ENCODE measurements around the gene TEPSIN. TPM values are rescaled to one million over a fixed set of nuclear protein-coding genes. Genes with fewer than 3 reads are reported as not detected.
A peak's percentile ranks its signal among the peaks of the same experiment; 100 is the strongest.

Gene TEPSIN
- total and polyA plus RNA-seq, 2 of the 13 experiments (the other 11 are each of a cell fraction or from before 2014, with no cell fraction given) = 16.1 to 18.8 TPM

DNA sequence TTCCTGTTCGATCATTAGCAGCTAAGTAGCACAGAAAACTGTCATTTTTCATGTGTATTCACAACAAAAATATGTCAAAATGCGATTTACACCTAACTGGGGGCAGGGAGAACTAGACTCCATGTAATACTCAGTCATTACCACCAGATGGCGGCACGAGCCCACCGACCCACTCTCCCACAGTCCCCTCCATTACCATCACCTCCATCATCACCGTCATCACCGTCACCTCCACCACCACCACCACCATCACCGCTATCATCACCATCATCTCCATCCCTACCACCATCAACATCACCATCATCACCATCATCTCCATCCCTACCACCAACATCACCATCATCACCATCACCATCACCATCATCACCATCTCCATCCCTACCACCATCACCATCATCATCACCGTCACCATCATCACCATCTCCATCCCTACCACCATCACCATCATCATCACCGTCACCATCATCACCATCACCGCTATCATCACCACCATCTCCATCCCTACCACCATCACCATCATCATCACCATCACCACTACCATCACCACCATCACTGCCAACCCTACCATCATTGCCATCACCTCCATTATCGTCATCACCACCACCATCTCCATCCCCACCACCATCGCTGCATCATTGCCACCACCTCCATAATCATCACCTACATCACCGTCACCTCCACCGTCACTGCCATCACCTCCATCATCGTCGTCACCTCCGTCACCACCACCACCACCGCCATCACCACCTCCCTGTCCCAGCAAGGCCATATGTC is 14.7 kb upstream of the TEPSIN start (continued):
- TF ChIP-seq NONO (IDR thresholded peaks at IDR 0.05) = no peak; the same call in 1 of the 2 replicates
- peak; percentile 51; the same call in 1 of the 2 replicates for TF ChIP-seq NONO (CRISPR knock-in tag; conservative IDR thresholded peaks at IDR 0.05)
- TF ChIP-seq KLF13 (CRISPR knock-in tag; IDR thresholded peaks at IDR 0.05) = 0 out of 2 replicates have a peak, but pooled peaks have one; percentile 34
- TF ChIP-seq SALL2 (CRISPR knock-in tag; IDR thresholded peaks at IDR 0.05) = peak; percentile 73; the same call in 1 of the 2 replicates
- no peak for TF ChIP-seq ZNF737 (CRISPR knock-in tag; IDR thresholded peaks at IDR 0.05; ENCODE audit: borderline replicate concordance)
- TF ChIP-seq ATF7 (IDR thresholded peaks at IDR 0.05) = 0 out of 2 replicates have a peak, but pooled peaks have one; percentile 32
- TF ChIP-seq ATF7 (CRISPR knock-in tag; IDR thresholded peaks at IDR 0.05) = 0 out of 2 replicates have a peak, but pooled peaks have one; percentile 53
- TF ChIP-seq CHCHD3 (CRISPR knock-in tag; IDR thresholded peaks at IDR 0.05) = 0 out of 2 replicates have a peak, but pooled peaks have one; percentile 52
- no peak for TF ChIP-seq ZMAT3 (CRISPR knock-in tag; conservative IDR thresholded peaks at IDR 0.05)
- TF ChIP-seq IKZF1 (IDR thresholded peaks at IDR 0.05) = peak; percentile 91
- 0 out of 2 replicates have a peak, but pooled peaks have one; percentile 32 for TF ChIP-seq ZNF839 (CRISPR knock-in tag; IDR thresholded peaks at IDR 0.05; ENCODE audit: borderline replicate concordance)
- TF ChIP-seq MBD4 (IDR thresholded peaks at IDR 0.05; ENCODE audit: borderline replicate concordance, low read length) = no peak
- TF ChIP-seq CBX5 (CRISPR knock-in tag; IDR thresholded peaks at IDR 0.05; ENCODE audit: borderline replicate concordance) = no peak
- peak; percentile 61 for TF ChIP-seq JUNB (CRISPR knock-in tag; IDR thresholded peaks at IDR 0.05; ENCODE audit: borderline replicate concordance)
- no peak for TF ChIP-seq MAZ (IDR thresholded peaks at IDR 0.05; ENCODE audit: borderline replicate concordance, low read depth, low read length)
- peak; percentile 35; the same call in 1 of the 2 replicates for TF ChIP-seq MAZ (CRISPR knock-in tag; IDR thresholded peaks at IDR 0.05; ENCODE audit: low read depth)
- peak; percentile 70; the same call in 1 of the 2 replicates for TF ChIP-seq ZNF619 (CRISPR knock-in tag; IDR thresholded peaks at IDR 0.05)
- TF ChIP-seq RELA (CRISPR knock-in tag; IDR thresholded peaks at IDR 0.05) = no peak
- TF ChIP-seq ZNF672 (CRISPR knock-in tag; IDR thresholded peaks at IDR 0.05) = 0 out of 2 replicates have a peak, but pooled peaks have one; percentile 44
- TF ChIP-seq ZNF644 (CRISPR knock-in tag; IDR thresholded peaks at IDR 0.05; ENCODE audit: low read depth) = no peak
- TF ChIP-seq ZBTB7A (CRISPR knock-in tag; IDR thresholded peaks at IDR 0.05) = 0 out of 2 replicates have a peak, but pooled peaks have one; percentile 12
- TF ChIP-seq, protein P1, sequence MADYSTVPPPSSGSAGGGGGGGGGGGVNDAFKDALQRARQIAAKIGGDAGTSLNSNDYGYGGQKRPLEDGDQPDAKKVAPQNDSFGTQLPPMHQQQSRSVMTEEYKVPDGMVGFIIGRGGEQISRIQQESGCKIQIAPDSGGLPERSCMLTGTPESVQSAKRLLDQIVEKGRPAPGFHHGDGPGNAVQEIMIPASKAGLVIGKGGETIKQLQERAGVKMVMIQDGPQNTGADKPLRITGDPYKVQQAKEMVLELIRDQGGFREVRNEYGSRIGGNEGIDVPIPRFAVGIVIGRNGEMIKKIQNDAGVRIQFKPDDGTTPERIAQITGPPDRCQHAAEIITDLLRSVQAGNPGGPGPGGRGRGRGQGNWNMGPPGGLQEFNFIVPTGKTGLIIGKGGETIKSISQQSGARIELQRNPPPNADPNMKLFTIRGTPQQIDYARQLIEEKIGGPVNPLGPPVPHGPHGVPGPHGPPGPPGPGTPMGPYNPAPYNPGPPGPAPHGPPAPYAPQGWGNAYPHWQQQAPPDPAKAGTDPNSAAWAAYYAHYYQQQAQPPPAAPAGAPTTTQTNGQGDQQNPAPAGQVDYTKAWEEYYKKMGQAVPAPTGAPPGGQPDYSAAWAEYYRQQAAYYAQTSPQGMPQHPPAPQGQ (CRISPR knock-in tag; IDR thresholded peaks at IDR 0.05; ENCODE audit: borderline replicate concordance) = 0 out of 2 replicates have a peak, but pooled peaks have one; percentile 51
- TF ChIP-seq, protein P2, sequence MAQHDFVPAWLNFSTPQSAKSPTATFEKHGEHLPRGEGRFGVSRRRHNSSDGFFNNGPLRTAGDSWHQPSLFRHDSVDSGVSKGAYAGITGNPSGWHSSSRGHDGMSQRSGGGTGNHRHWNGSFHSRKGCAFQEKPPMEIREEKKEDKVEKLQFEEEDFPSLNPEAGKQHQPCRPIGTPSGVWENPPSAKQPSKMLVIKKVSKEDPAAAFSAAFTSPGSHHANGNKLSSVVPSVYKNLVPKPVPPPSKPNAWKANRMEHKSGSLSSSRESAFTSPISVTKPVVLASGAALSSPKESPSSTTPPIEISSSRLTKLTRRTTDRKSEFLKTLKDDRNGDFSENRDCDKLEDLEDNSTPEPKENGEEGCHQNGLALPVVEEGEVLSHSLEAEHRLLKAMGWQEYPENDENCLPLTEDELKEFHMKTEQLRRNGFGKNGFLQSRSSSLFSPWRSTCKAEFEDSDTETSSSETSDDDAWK (CRISPR knock-in tag; IDR thresholded peaks at IDR 0.05) = no peak
- TF ChIP-seq SP2 (CRISPR knock-in tag; IDR thresholded peaks at IDR 0.05) = peak; percentile 51; the same call in 1 of the 2 replicates
- no peak for TF ChIP-seq MED8 (CRISPR knock-in tag; IDR thresholded peaks at IDR 0.05; ENCODE audit: insufficient replicate concordance)
- TF ChIP-seq ZFX (CRISPR knock-in tag; IDR thresholded peaks at IDR 0.05; ENCODE audit: low read depth) = peak; percentile 20; the same call in 1 of the 2 replicates
- TF ChIP-seq CBX1 (IDR thresholded peaks at IDR 0.05; ENCODE audit: low read depth) = no peak
- TF ChIP-seq ETV5 (CRISPR knock-in tag; IDR thresholded peaks at IDR 0.05; ENCODE audit: borderline replicate concordance) = no peak
- no peak for TF ChIP-seq RBM39 (IDR thresholded peaks at IDR 0.05; ENCODE audit: low read depth, low read length, poor library complexity, severe bottlenecking)
